Epithelial cell of proximal tubule (primary cell): ENCODE measurements around the gene UBXN1. TPM values are rescaled to one million over a fixed set of nuclear protein-coding genes. Genes with fewer than 3 reads are reported as not detected.

Source experiments
- DNase-seq: peaks from one replicate; pipeline ENCODE4 v3.0.0-alpha.2; 2011; ENCODE audit warnings: low read depth
- H3K4me3 ChIP-seq: 2 replicates; pipeline ENCODE4 v1.5.1; 2011; ENCODE audit warnings: low read depth, mild to moderate bottlenecking, low read length
- CTCF ChIP-seq: conservative IDR thresholded peaks from 2 replicates; pipeline ENCODE4 v1.5.1; 2012; ENCODE audit warnings: low read depth, mild to moderate bottlenecking, low read length
- total RNA-seq: library from RNA; depleted of rRNA; stranded (reverse); fragments of >200 nt; gene quantifications from 2 replicates; pipeline ENCODE4 v1.2.3, GENCODE V29; 2015

UBXN1 gene
- 162 and 235 TPM in 2 replicates for total RNA-seq

DNA sequence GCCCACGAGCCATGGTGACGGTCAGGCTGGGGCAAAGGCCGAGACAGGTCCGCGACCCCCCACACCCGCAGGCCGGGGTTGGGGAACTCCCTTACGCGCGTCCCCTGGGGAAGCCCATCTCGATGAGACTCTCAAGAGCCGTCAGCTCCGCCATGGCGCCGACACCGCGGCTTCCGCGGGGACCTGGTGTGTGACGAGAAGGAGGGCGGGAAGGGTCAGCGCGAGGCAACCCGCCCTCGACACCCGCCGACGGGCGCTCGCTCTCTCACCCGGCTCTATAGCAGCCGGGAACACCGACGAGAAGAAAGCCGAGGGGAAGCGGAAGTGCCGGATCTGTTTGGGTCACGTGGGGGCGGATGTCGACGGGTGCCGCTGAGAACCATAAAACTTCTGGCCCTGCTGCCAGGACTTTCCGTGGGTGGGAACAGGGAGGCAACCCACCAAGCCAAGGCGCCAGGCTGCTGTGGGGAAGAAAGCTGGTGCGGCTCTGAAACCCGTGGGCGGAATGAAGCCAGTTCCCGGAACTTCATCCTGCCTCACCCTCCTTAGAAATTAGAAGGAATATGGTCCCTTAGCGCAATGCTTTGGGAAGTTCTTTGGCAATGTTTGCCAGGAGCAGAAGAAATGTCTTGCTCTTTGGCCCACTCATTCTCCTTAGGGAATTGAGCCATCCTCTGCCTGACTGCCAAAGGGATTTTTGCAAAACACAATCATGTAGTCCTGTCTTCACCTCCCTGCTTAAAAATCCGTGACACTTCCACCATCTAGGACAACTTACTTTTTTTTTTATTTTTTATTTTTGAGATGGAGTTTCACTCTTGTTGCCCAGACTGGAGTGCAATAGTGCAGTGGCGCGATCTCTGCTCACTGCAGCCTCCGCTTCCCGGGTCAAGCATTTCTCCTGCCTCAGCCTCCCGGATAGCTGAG is at the start of gene UBXN1:
TSS of gene UBXN1 (minus strand) at position 304 of the 927 bp plus-strand sequence. CDS start at position 154, 150 bp downstream.
- no peak for TF ChIP-seq CTCF
- no peak for DNase-seq
- H3K4me3 ChIP-seq, result peak within 1 kb of the TSS; percentile 99

DNA sequence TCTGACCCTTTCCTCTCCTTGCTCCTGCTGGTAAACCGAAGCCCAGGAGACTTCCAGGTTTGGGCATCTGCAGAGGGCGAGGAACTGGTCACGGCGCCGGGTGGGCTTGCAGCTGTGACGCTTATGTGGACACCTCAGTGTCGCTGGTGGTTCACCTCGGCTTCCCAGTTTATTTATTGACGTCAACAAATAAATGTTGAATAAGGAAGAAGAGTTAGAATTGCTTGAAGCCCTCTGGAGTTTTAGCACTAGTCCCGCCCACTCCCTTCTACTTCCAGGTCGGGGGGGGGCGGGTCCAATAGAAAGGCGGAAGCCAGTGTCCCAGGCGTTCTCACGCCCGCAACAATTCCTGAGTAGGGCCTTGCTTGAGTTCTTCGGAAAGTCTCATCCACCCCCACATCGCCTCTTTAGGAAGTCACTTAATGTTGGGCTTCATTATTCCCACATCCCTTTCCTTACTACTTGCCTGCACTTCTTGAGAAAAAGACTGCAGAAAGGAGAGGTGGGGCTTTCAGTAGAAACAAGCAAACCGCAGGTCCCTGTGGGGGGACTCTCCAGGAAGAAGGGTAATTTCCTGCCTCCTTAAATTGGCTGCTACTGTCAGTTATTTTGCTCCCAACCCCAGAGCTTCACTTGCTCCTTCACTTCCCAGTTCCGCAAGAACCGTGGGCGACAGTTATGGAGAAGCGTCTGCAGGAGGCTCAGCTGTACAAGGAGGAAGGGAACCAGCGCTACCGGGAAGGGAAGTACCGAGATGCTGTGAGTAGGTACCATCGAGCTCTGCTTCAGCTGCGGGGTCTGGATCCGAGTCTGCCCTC is 49.5 kb upstream of the UBXN1 start, which contains the start of gene TTC9C:
TSS of gene TTC9C (plus strand) at position 316 of the 818 bp plus-strand sequence. CDS start at position 679, 363 bp downstream.
- no peak for TF ChIP-seq CTCF
- H3K4me3 ChIP-seq, result peak within 1 kb of the TSS; percentile 90
- DNase-seq, result no peak

- no peak for TF ChIP-seq CTCF
- peak overlapping the region; percentile 90 for H3K4me3 ChIP-seq
- peak; percentile 94 for DNase-seq
Observed at GRCh38 chr11:62727872-62728170, 48.9 kb upstream of the UBXN1 start.

DNA sequence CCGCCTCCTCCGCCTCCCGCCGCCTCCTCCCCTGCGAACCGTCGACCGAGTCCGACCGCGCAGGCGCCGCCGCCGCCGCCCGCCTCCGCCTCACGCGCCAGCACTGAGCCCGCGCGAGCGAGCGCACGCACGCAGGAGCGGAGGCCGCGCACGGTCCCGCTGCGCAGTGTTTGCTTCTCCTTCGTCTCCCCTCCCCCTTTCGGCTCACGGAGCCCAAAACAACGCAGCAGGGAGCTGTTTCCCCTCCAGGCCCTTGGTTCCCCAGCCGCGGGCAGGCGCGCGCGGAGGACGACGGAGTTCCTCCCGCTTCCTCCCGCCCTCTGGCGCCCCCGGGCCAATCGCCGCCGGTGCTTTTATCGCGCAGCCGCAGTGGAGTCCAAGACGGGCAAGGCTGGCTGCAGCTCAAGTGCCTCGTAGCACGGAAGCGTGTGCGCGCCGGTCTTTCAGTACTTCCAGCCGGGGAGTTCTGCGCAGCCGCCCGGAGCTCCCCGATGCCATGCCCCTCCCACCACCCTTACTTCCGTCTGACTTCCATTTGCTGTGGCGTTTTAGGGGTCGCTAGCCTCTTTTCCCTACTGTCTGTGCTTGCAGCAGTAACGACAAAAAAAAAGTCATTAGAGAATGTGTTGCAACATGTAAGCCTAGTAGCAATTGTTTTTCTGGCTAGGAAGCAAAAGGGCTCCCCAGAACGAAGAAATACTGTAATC is 48.4 kb upstream of the UBXN1 start, which contains the start of gene HNRNPUL2:
TSS of gene HNRNPUL2 (minus strand) at position 293 of the 707 bp plus-strand sequence. CDS start 301 bp downstream, outside the sequence.
- TF ChIP-seq CTCF, result peak; percentile 17
- H3K4me3 ChIP-seq, result peak within 1 kb of the TSS; percentile 90
- peak; percentile 74 for DNase-seq

- DNase-seq, result no peak
- H3K4me3 ChIP-seq, result peak overlapping the region; percentile 90
- TF ChIP-seq CTCF, result no peak
Observed at GRCh38 chr11:62726915-62727164, 48.0 kb upstream of the UBXN1 start.

DNA sequence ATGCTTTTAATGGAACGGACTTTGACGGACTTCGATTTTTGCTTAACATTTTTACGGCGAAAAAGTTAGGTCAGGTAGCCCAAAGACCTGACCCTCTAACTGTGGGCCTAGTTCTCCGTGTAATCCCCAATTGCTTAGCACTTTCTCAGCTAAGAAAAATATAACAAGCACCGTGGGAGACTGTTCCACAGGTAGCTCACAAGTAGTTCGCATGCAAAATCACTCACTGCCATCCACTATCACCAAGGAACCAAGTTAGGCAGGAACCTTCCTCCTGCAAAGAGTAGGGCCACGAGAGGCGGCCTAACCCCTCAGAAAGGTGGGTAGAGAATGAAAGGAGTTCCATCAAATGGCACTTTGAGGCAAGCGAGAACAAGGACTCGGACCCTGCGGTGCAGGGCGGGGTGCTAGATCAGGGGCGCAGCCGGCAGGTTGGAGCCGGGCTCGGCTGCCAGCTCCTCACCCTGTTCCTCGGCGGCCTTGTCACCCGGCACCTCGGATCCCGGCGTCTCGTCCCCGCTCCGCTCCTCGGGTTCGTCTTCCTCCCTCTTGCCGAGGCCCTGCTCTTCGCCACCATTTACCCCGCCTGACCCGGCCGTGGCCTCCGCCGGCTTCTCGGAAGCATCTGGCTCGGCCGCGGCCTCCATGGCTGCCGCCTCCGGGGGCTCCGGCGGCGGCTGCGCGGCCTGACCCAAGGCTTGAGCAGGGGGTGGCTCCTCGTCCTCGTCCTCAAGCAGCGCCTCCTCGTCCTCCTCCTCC is 47.5 kb upstream of the UBXN1 start:
- DNase-seq, result no peak
- H3K4me3 ChIP-seq, result peak overlapping the region; percentile 90
- no peak for TF ChIP-seq CTCF
